Activated CD4-positive, alpha-beta T cell treated with anti-CD3 and anti-CD28 coated beads, Interleukin-2, Interleukin-4, amounts not matched to agents 100 ng/mL and 50 ng/mL, durations not matched to agents 16 hours and 8 hours (primary cell): ENCODE data around the gene SPECC1.
A peak's percentile ranks its signal among the peaks of the same experiment; 100 is the strongest.
"Not testable (repeated sequence)": the region's sequence is repeated elsewhere in the genome, so short reads cannot be mapped to it uniquely, and the experiment has no call there.

Experiments
- DNase-seq: peaks from one replicate; pipeline ENCODE4 v3.0.0-alpha.2; 2020; ENCODE audit warnings: low spot score

Gene SPECC1

DNA sequence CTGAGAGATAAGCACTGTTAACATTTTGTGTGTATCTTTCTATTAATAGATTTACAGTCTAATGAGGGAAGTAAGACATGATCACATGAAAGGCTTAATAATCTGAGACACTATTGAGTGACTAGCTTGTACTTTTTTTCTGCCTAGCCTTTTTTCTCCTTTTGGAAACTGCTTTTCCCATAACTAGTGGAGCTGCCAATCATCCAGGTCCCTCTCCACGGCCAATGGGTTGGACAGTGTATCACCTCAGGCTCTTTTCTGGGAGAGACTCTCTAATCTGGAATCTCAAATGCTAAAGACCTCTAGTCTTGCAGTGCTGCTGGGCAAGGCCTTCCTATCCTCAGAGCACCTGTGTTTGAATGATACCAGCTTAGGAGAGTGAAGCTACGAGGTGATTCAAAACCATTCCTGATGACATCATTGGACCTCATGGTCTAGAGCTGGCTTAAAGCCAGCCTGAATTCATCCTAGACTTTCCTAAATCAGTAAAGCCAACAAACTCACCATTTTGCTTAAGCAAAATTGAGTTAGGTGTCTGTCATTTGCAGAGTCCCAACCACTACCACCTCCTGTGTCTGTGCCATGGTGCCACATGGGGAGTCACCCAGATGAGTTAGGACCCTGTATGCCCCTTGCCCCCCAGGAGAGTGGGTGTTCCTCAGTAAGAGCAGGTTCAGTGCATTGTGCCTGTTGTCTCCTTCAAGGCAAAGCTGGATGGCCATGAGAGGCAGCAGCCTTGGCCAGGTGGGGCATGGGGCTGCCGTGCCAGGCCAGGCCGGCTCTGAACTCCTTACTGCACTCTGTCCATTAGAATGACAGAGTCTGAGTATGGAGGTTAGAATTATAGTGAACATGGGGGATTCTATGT, 62.9 kb downstream of the SPECC1 start:
- DNase-seq, result no peak

DNA sequence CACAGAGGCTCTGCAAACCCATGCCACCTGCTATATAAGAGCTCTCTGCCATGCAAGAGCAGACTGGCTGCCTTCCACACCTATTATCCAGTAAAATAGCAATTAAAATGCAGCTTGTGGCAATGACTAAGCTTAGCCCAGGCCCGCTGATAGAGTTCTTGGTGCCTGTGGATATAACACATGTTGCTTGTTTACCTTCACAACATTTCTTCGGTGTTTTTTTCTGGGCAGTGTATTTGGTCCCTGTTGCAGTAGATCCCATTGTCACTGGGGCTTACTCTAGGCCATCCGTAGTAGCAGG, 63.5 kb downstream of the SPECC1 start:
- no peak for DNase-seq

DNA sequence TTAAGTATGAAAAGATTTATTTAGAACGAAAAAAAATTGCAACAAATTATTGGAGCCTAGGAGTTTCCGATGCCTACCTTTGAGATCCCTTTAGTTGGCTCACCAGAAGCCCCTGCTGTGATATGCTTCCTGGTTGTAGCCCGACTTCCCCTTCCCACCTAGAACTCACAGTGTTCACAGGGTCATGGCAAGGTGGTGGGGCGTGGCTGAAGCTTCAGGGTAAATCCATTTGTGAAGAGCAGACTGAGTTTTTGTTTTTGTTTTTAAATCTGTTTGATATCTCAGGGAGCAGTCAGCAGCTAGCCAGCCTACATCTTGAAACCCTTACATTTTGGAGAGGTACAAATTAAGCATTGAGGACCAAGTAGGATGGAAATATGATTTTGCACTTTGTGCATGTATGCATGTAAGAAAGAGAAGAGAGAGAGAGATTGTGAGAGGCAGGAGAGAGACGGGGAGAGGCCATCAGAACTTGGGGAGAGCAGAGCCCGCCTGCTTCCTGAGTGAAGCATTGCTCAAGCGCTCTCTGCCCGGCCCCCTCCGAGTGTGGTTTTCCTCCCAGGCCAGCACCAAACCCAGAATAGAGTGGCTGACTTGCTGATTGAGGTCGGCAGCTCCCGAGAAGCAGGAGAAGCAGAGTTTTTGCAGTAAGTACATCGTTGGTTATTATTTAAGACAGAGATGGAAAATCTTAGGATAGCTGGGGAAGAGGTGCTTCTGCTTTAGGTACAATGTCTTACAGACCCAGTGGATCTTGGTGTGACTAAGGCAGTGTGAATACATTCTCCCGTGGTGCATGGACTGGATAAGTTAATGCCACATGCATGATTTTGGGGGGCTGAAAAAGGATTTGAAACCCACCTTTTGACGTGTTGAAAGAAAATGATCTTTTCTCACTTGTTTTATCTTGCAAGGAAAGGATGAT, 64.2 kb downstream of the SPECC1 start:
- peak; percentile 48 for DNase-seq

DNA sequence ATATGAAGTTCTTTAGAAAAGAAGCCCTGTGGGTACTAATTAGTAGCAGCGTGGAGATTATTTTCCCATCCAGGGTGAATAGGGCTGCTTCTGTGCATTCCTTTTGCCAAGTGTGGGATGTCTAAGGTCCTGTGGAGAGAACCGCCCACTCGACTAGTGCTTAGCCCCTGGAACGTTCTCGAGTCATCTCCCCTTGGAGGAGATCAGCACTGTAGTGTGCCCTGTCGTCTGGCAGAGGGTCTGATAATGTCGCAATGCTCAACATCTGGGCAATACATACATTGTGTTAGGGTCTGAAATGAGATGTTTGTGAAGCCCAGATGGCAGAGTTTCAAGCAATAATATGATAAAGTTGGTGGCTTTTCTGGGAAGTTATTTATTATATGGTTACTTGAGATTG, 64.8 kb downstream of the SPECC1 start:
- no peak for DNase-seq

DNA sequence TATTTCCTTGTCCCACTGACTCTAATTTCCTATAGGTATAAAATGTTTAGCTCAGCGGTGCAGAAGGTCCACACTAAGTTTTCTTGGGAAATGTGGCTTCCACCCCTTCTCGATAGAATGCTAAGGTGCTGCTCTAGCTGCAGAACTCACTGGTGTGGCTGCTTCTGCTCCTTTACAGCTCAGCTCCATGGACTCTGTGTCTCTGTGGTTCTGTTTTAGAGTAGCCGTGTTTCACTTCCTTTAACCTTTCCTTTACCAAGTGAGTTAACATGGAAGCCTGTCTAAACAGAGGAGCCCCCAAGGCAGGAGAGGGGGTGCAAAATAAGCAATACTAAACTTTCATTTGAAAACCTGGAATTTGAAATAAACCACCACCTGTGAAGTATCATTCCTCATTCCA, 65.3 kb downstream of the SPECC1 start:
- DNase-seq, result no peak

DNA sequence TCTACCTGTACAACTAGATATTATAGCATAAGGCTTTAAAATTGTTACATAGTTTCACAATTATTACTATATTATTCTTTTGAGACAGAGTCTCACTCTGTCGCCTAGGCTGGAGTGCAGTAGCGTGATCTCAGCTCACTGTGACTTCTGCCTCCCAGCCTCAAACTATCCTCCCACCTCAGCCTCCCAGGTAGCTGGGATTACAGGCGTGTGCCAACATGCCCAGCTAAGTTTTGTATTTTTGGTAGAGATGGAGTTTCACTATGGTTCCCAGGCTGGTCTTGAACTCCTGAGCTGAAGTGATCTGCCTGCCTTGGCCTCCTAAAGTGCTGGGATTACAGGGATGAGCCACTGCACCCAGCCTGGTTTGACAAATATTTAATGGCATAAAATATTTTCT, 67.0 kb downstream of the SPECC1 start:
- DNase-seq, result not testable (repeated sequence)

DNA sequence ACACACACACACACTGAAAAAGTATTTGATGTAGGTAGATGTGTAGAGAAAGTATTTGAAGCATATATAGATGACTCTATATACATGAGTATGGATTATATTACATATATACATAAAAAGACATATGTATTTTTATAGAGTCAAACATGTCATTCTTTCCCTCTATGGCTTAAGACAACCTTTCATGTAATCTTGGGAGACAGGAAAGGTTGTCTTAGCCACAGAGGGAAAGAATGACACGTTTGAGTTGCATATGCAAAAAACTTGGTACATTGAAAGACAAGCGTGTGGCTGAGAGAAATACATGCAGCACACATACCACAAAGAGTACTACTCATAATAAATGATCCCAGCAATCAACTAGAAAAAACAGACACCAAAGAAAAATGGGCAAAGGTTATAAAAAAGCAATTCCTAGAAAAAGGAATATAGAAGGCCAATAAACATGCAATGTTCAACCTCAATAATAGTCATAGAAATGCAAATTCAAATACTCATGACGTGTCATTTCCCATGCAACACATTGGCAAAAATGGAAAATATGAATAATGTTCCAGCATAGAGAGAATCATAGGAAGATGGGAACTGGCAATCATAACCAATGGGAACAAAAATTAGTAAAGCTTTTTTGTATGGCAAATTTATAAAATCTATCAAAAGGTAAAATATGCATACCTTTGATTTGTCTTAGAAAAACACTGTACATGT, 69.0 kb downstream of the SPECC1 start:
- no peak for DNase-seq

DNA sequence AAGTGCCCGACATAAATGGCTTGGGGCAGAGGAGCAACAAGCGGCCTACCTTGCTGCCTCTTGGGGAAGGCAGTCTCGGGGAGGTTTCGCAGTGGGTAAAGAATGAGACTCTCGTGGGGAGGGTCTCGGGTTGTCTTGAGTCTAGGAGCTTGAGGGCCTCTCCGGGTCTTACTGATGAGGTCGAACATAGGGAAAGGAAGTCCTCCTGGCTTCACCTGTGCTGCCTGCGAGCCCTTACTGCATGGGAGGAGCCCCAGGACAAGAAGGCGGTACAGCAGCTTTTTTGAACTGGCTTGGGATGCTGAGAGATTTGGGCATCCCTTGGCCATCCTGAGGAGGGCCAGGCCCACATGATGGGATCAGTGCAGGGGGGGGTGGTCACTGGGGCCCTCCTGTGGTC, 71.4 kb downstream of the SPECC1 start:
- no peak for DNase-seq

DNA sequence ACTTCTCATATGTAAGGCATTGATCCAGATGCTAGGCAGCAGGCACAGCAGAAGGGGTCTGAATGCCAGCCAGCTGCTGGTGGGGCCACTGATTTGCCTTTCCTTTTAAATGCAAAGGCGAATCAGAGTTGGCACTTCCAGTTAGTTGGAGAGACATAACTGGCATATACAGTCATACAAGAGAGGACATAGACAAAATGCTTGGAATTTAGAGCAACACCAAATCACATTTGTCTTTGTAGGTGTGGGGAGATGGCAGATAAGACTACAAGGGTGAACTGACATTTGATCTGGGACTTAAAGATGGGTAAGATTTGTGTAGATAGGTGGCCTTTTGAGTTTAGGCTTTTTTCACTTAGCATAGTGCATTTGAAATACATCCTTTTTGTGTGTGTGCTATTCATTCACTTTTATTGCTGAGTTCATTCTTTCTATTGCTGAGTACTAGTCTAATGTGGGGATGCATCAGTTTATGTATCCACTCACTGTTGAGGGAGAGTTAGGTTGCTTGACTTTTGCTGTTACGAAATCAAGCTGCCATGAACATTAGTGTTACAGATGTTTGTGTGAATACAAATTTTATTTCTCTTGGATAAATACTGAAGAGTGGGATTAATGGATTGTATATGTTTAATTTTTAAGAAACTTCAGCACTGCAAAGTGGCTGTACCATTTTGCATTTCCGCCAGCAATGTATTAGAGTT, 74.1 kb downstream of the SPECC1 start:
- no peak for DNase-seq

DNA sequence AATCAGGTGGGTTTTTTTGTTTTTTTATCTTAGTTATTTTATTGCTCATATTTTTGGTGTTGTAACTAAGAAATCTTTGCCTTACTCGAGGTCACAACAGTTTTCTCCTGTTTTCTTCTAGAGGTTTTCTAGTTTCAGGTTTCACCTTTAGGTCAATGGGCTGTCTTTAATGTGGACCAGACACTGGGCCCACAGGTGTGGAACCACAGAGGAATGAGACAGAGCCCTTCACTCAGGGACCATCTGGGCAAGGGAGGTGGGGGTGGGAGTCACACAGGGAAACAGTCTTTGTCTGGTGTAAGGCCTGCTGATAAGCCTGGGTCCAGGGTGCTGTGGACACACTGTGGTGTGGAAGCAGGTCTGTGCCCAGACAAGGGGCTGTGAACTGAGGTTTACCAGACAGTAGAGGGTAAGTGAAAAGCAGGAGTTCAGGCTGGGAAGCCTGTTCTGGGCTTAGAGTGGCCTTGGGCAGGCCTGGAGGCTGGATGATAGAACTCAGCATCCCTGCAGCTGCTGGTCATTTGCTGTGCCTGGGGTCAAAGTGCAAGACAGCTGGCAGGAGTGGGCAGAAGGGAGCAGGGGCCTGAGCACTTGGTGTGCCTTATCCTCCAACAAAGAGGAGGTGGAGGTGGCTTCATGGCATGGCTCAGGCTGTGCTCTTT, 75.6 kb downstream of the SPECC1 start:
- DNase-seq, result no peak

DNA sequence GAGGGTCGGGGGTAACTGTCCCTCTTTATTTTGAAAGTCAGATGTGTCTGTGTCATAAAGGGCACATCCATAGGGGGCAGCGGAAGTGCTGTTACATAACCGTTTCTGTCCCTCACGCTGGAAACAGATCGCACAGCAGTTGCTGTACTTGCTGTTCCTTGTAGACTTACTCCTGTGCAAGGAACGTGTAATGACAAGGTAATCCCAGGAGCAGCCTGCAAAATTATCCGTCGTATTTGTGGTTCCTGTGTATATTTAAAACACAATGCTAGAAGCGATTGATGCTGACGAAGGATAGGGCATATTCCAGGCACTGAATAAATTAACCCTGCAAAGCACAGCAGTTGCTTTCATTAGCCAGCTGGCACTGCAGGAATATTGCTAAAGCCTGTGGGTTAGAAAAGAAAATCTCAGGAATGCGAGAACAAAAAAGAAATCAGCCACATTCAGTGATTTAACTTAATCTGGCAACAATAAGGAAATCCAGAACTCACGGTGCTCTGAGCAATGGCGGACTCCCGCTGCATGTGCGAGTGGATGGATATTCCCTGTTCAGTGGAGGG, 76.2 kb downstream of the SPECC1 start:
- DNase-seq, result no peak

DNA sequence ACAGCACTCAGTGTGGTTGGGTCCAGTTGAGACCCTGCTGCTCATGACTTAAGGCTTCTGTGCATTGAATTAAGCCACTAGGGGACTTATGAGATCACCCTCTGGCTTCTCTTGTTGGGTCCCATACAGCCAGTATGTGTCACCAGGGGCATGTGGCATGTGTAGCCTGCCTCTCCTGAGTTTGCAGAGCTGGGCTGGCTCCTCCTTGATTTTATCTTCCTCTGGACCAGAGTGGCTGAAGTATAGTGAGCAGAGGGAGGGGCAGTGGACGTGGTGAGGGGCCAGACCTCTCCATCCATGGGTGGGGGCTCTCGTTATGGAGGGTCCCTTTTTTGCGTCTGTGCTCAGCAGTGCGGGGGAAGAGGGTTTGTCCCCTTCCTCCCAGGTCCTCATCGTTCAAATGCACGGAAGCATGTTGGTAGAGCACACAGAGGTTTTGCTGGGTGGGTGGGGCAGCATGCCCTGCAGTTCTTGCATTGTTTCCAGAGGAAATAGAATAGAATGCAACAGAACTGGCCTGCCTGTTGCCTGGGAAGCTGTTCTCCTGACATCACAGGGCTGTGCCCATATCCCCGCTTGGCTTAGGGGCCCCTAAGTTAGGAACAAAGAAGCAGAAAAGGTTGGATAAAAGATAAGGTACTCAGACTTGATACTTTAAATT, 77.4 kb downstream of the SPECC1 start:
- no peak for DNase-seq

DNA sequence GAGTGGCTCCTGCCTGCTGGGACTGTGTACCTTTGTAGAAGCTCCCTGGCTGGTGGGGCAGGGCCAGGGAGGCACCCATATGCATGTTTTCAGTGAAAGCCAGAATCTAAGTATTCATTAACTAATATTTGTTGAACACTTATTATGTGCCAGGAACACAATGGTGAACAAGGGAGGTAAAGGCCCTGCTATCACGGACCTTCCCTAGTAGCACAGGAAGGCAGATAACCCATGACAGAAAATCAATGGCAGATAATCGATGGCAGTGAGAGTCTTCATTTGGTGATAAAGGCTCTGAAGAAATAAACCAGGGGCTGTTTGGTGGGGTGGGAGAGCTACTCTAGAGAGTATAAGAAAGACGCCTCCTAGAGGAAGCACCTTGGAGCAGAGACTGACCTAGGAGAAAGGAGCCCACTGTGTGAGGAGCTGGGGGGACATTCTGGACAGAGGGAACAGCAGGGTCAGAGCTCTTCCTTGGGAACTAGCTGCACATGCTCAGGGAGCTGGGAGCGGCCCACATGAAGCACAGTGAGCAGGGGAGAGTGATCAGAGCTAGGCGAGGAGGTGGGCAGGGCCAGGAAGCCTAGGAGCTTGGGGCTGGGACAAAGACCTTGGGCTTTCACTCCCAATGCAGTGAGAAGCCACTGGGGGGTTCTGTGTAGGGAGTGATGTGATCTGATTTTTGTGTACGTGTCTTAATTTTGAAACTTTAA, 78.5 kb downstream of the SPECC1 start:
- DNase-seq, result no peak

DNA sequence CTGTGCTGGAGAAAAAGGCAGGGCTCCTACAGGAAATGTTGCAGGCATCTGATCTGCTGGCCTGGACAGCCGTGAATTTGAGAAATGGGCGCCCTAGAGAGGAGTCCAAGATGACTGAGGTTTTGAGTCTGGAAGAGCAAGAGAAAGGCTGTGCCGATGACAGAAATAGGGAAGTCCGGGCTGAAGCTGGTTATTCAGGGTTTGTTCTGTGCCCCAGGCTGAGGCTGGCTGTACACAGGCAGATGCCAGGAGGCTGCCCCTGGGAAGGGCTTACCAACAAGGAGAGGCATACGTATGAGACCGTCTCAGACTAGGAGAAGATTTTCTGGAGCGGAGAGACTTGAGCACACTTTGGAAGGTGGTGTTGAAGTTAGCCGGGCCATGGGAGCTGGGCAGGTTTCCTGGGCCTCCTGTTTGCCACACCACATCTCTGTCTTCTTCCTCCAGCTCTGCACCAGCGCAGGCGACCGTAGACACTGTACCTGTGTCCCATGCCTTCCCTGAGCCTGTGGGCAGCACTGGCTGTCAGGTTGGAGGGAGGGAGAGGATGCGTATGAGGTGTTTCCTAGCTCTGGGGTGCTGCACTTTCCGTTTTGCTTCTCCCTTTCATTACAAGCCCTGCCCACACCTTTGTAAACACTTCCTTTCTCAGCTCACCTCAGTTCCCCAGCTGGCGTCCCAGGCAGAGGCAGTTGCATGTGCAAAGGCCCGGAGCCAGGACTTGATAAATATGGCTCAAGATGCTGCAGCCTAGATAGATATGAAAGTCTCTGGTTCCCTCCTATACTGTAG, 80.8 kb downstream of the SPECC1 start:
- no peak for DNase-seq

DNA sequence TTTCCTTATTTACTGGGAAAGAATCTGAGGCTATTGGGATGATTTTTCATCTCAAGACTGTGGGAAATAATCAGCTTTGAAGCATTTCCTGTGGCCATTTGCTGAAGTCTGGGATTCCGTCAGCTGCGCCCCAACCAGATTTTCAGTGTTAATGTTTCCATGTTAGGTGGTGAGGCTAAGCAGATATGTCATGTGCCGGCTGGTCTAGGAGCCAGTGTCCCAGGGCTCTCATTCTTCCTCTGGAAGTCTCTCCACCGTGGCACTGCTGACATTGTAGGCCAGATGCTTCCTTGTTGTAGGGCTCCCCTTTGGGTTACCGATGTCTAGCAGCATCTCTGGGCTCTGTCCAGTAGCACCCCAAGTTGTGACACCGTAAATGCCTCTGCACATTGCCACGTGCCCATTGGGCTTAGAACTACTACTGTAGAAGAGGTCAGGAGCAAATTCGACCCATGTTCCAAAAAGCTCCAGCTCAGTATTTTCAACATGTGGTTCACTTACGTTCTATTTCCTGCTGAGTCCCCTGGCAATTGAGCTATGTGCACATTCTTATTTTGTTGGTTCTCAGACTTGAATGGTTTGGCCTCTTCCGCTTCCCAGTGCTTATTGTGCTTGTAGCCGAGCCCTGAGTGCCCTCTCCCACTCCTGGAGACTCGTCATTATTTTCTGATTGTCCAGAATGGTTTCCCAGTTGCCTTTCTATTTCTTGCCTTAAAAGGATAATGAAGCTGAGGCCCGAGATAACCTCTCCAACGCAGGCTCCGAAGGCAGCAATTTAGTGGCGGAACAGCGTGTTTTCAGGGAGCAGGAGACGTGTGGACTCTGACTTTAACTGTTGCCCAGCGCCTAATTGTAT, 82.2 kb downstream of the SPECC1 start:
- DNase-seq, result no peak

DNA sequence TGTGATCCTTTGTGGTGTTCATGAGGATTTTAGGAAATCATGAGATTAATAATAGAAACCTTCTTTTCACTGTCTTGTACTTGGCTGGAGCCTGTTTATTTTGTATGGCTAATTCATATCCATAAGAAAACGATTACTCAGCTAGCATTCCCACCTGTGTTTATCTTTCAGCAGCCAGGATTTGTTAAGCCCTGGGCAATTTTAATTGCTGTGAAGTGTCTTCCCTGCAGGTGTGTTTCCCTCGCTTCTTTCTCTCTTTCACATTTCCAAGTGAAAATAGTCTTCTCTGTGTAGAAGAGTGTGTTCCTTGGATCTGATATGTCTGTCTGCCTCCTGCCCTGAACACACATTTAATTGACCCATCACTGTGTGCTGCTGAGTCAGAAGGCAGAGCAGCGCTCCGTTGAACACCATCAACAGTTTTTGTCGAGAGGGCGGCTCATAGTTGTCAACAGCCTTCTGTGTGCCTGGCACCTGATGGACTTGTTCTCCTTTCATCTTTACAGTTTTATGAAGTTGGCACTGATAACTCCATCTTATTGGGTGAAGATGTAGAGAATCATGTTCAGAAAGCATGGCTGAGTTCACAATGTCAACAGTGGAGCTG, 83.2 kb downstream of the SPECC1 start:
- no peak for DNase-seq

DNA sequence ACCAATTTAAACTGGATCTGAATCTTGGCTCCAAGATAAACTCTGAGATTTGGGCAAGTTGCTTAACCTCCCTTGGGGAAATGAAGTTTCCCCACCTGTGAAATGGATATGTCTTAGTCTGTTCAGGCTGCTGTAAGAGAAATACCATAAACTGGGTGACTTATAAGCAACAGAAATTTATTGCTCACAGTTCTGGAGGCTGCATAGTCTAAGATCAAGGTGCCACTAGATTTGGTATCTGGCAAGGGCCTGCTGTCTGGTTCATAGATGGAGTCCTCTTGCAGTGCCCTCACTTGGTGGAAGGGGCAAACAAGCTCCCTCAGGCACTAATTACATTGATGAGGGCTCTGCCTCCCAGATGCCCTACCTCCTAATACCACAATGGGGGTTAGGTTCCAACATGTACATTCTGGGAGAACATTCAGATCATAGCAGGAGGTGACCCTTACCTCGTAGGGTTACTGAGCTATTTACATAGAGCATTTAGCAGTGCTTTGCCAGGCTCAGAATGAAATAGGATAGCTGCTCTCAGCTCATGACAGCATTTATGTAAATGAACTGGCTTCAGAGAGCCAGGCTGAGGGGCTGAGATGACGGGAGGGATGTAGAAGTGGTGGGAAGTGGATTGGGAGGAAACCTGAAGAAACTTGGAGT, 83.9 kb downstream of the SPECC1 start:
- DNase-seq, result no peak
